HG03175 (cell line): ENCODE data around the gene CALR3.
"Not testable (repeated sequence)": the region's sequence is repeated elsewhere in the genome, so short reads cannot be mapped to it uniquely, and the experiment has no call there.

ENCODE experiments used
- ATAC-seq: cut with Tn5 transposase; IDR thresholded peaks from one replicate; pipeline ENCODE4 v1.9.1; 2021; ENCODE audit warnings: mild to moderate bottlenecking, moderate library complexity; ENCODE audit not compliant: unreplicated experiment

The CALR3 gene

DNA sequence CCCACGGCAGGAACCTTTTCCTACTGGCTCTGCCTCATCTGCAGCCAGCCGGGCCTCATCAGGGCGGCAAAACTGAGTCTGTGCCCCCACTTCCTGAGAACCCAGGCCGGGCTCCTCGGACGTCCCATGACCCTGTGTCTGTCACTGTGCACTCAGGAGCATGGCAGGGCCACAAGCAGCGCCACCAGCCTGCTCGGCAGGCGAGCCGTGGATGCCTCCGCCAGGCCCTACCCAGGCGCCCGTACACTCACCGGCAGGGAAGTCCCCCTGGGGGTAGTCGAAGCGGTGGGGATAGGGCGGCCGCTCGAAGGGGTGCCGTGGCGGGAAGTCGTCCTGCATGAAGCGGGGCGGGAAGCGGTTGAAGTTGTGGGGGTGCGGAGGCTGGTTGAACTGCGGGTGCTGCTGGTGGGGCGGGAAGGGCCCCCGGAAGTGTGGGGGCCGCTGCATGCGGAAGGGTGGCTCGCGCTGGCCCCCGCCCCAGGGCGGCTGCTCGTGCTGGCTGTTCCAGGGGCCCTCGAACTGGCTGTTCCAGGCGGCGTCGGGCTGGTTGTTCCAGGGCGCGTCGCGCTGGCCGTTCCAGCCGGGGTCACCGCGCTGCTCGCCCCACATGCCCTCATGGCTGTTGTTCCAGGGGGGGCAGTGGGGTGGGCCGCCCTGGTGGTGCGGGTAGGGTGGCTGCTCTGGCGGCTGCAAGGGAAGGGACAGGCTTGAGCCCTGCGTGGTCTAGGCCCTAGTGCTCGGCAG lies 29.2 kb upstream of the CALR3 start:
- no peak for ATAC-seq

GRCh38 chr19:16522559-16523377 lies 26.8 kb upstream of the CALR3 start:
- no peak for ATAC-seq

GRCh38 chr19:16521715-16522289 lies 25.8 kb upstream of the CALR3 start:
- ATAC-seq, result no peak

GRCh38 chr19:16520986-16521624 lies 25.1 kb upstream of the CALR3 start:
- no peak for ATAC-seq

GRCh38 chr19:16520074-16520973 lies 24.4 kb upstream of the CALR3 start:
- no peak for ATAC-seq

GRCh38 chr19:16519230-16519687 lies 23.3 kb upstream of the CALR3 start:
- no peak for ATAC-seq

DNA sequence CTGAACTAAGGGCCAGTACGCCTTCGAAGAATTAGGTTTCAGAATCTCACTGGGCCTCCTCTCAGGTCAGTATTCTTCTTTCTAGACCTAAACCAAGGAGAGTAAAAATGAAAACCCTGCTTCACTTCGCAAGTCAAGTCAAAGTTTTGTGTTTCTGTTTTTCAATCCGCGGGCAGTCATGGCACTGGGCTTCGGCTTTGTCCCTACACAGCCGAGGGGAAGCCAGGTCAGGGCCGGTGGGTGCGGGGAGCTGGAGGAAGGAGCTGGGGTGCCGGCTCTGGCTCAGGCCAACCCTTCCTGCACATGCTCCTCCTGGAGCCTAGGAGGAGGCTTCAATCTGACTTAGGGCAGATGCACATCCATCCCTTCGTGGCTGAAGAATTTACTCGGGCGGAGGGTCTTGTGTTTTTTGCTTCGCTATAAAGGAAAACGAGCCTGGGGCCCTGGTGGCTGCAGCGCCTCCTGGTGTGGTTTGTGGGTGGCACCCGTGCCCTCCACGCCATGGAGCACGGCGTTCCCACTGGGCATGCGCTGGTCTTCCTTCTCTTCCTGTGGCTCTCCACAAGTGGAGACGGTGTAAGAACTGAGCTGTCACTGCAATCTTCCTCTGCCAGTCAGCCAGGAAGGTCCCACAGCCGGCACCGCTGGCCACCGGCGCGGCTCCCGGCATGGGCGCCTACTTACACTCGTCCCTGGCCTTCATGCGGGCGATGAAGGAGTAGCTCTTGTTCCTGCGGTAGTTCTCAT lies 22.7 kb upstream of the CALR3 start:
- no peak for ATAC-seq

DNA sequence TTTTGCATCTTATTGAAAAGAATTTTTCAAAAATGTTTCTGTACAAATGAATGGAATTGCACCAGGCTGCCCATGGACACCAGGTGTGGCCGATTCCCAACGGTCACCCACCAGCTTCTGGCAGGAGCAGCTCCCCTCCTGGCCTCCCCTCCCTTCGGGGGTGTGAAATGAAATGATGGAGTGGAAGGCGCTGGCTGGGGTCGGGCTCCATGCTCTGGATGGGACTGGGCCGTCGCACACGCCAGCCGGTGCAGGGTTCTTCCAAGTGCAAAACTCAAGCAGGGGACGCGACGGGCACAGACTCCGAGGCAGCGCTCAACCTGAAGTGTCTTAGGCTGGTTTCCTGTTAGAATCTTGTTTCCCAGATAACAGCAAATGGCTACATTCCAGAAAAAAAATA lies 22.1 kb upstream of the CALR3 start:
- ATAC-seq, result no peak

DNA sequence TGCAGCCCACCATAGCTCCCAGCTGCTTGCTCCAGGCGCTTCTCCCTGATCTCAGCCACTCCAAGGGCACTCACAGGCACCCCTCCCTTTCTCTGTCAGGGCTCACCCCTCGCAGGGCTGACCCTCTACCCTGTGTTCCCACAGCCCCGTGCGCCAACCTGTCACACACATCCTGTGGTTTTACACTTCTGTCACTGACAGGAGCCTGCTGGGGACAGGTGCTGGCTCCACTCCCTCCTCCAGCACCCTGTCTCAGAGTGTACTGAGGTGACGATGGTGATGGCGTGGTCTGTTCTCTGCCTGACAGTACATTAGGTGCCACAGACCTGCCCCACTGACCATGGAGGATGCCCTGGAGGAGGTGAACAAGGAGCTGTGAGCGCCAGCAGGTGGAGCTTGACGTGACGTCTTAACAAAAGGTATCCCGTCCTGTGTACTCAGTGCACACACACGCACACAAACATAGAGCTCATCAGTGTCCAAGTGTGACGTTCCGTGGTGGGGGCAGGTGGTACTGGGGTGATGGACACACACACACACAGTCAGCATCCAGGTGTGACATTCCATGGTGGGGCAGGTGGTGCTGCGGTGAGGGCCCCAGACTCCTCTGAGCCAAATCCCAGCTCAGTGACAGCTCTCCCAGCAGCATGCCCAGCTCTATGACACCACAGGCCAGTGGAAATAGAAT lies 21.1 kb upstream of the CALR3 start:
- ATAC-seq, result no peak

DNA sequence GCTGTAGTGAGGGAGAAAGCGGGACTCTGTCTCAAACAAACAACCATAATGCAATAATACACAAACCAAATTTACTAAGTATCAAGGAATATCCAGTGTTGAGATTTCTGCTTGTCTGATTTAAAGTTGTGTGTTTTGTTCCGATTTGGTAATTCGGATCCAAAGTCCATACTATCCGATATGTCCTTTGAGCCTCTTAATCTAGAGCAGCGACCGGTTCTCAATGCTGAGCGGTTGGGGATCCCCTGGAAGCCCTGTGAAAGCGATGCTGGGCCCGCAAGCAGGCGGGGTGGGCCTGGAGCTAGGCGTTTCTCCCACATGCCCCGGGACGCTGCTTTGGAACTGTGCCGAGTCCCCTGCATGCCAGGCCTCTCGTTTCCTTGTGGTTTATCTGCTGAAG lies 20.4 kb upstream of the CALR3 start:
- no peak for ATAC-seq

DNA sequence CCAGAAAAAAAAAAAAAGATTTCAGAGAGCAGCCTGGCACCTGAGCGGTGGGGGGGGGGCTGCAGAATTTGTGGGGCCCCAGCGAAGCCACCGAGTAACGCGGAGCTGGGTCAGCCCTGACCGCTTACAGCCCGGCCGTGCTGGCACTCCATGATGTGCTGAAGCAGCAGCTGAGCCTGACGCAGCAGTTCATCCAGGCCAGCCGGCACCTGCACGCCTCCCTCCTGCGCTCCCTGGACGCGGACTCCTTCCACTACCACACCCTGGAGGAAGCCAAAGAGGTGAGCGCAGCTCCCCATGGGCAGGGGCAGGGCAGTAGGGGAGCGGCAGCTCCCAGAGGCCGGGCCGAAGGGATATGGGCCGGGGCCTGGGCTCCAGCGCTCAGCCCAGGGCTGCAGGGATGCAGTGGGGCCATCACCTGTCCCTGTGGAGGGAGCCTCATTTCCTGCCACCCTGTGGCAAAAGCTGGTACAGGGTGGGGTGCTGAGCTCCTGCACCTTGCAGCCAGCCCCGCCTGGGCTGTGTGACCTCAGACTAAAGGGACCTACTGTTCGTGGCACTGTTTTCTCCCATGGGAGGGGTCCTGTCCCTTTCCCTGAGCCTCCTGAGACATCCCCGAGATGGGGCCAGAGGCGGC lies 18.5 kb upstream of the CALR3 start:
- no peak for ATAC-seq

DNA sequence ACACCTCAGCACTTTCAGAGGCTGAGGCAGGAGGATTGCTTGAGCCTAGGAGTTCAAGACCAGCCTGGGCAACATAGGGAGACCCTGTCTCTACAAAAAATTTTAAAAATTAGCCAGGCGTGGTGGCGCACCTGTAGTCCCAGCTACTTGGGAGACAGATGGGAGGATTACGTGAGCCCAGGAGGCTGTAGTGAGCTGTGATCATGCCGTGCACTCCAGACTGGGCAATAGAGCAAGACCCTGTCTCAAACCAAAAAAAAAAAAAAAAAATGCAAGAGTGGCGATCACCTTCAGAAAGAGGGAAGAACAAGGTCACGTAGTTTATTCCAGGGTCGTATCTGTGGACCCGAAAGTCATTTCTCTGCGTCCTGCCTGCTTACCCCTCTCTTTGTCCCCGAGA lies 16.6 kb upstream of the CALR3 start:
- not testable (repeated sequence) for ATAC-seq

GRCh38 chr19:16509141-16510061 lies 13.4 kb upstream of the CALR3 start:
- no peak for ATAC-seq

- no peak for ATAC-seq
These were observed 12.6 kb upstream of the CALR3 start for GRCh38 chr19:16508546-16508945.

DNA sequence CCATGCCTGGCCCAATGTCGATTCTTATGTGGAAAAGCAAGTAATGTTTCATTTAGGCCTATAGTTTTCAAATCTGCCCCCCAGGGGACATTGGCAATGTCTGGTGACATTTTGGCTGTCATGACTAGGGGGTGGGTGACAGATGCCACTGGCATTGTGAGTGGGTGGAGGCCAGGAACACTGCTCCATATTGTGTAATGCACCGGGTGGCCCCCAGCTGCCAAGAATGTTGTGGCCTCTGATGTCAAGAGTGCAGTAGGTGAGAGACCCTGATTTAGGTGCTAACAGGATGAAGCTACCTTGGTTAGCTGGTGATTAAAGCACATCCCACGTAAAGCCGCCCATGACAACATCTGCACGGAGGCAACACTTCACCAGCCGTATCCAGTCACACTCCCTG lies 11.0 kb upstream of the CALR3 start:
- ATAC-seq, result no peak

- not testable (repeated sequence) for ATAC-seq
These were observed 10.2 kb upstream of the CALR3 start for GRCh38 chr19:16506161-16506560.

GRCh38 chr19:16504271-16504670 lies 8.3 kb upstream of the CALR3 start:
- no peak for ATAC-seq

DNA sequence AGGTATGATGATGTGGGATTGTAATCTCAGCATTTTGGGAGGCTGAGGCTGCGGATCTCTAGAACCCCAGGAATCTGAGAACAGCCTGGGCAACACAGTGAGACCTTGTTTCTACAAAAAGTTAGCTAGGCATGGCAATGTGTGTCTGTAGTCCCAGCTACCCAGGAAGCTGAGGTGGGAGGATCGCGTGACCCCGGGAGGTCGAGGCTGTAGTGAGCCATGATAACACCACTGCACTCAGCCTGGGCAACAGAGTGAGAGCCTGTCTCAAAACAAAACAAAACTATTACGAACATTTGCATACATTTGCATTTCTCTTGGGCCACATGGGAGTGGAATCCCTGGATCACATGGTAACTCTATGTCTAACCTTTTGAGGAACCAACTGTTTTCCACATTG lies 1.9 kb upstream of the CALR3 start:
- ATAC-seq, result no peak
